GM21526 (cell line): ENCODE results near the gene SLC12A5.

Experiments
- ATAC-seq: cut with Tn5 transposase; IDR thresholded peaks from one replicate; pipeline ENCODE4 v1.9.1; 2021; ENCODE audit warnings: moderate library complexity; ENCODE audit not compliant: unreplicated experiment, low FRiP score

The SLC12A5 gene

GRCh38 chr20:46006022-46006705 lies 22.9 kb upstream of the SLC12A5 start:
- ATAC-seq: no peak

DNA sequence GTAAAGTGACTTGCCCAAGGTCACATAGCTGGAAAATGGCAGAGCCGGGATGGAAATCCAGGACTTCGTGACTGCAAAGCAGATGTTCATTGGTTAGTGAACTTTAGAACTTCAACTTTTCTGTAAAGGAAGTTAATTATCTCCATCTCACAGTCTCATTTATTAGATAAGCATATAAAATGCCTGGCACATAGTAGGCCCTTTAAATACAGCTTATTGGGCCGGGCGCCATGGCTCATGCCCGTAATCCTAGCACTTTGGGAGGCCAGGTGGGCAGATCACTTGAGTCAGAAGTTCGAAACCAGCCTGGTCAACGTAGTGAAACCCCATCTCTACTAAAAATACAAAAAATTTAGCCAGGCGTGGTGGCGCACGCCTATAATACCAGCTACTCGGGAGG lies 22.1 kb upstream of the SLC12A5 start:
- no peak for ATAC-seq

- ATAC-seq: no peak
Measured at GRCh38 chr20:46007671-46008070, 21.3 kb upstream of the SLC12A5 start.

GRCh38 chr20:46009816-46010215 lies 19.2 kb upstream of the SLC12A5 start:
- no peak for ATAC-seq

- no peak for ATAC-seq
Measured at GRCh38 chr20:46010491-46011391, 18.3 kb upstream of the SLC12A5 start.

- ATAC-seq: no peak
Measured at GRCh38 chr20:46011631-46012482, 17.2 kb upstream of the SLC12A5 start.

GRCh38 chr20:46012921-46013320 lies 16.1 kb upstream of the SLC12A5 start:
- ATAC-seq: no peak

DNA sequence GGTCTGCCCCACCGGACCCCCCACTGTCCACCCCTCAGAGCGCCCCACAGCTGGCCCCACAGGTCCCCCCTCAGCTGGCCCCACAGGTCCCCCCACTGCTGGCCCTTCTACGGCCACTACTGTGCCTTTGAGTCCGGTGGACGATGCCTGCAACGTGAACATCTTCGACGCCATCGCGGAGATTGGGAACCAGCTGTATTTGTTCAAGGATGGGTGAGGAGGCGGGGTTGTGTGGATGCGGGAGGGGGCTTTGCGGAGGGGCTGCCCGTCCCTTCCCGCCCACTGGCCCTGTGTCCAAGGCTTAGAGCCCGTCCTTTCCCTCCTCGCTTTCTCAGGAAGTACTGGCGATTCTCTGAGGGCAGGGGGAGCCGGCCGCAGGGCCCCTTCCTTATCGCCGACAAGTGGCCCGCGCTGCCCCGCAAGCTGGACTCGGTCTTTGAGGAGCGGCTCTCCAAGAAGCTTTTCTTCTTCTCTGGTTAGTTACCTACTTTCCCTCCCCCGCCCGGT lies 15.6 kb upstream of the SLC12A5 start:
- ATAC-seq: no peak

DNA sequence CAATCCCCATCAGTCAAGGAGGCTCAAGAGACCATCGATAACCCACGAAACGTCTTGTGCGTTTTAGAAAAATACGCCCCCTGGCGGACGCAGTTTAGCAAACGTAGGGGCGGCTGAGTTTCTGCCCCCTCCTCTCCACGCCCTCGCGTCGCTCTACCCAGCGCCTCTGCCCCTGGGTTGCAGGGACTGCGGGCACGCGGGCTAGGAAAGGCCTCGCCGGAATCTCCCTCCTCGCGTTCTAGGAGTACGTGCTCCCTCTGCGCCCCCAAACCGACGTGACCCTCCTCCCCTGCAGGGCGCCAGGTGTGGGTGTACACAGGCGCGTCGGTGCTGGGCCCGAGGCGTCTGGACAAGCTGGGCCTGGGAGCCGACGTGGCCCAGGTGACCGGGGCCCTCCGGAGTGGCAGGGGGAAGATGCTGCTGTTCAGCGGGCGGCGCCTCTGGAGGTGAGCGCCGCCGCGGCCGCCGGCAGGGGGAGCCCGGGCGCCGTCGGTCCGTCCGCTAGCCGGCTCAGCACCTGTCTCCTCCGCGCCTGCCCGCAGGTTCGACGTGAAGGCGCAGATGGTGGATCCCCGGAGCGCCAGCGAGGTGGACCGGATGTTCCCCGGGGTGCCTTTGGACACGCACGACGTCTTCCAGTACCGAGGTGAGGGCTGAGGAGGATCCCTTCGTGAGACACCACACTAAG lies 15.0 kb upstream of the SLC12A5 start:
- no peak for ATAC-seq

- no peak for ATAC-seq
Measured at GRCh38 chr20:46014517-46015396, 14.3 kb upstream of the SLC12A5 start.

DNA sequence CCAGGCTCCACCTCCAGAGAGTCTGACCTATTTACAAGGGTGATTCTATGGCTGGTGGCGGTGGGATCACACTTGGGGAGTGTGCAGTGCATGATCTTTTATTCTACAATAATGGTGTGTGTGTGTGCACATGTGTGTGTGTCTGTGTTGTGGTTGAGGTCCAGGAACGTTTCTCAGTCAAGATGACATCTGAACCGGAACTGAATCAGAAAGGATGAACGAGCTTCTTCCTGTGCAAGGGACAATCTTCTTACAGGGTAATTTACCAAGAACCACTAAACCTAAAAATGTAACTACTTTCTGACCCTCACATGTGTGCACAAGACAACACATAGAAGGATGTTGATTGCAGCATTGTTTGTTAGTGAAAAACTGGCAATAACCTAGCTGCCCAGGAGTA lies 11.7 kb upstream of the SLC12A5 start:
- ATAC-seq: no peak

DNA sequence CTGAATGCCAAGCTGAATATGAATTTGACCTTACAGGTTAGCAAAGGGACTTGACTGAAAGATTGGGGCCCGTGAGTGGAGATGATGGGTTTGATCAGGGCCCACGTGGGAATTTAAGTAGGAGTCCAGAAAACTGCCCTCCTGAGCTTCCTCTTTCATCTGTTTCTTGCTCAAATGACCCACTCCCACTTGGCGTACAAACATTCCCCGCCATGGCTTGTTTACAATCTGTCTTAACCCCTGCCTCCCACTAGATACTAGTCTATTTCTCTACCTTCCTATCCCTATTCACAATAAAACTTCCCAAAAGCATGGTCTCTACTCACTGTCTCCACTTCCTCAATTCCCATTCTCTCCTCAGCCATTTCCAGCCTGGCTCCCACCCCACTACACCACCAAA lies 10.9 kb upstream of the SLC12A5 start:
- ATAC-seq: no peak

DNA sequence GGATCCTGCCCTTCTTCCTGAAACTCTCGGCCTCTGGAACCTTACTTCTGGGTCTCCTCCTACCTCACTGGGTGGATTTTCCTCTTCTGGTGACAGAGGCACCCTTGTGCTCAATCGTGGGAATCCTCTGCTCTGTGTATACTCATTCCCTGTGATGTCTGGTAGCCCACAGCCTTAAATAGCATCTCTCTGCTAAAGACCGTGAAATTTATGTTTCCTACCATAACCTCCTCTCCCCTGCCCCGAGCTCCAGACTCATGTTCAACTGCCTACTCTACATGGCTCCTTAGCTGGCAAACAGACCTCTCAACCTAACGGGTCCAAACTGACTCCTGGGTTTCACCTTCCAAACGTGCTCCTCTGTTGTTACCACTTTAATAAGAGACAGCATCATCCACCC lies 10.4 kb upstream of the SLC12A5 start:
- no peak for ATAC-seq

GRCh38 chr20:46020555-46020954 lies 8.5 kb upstream of the SLC12A5 start:
- no peak for ATAC-seq

- no peak for ATAC-seq
Measured at GRCh38 chr20:46021361-46022359, 7.4 kb upstream of the SLC12A5 start.

DNA sequence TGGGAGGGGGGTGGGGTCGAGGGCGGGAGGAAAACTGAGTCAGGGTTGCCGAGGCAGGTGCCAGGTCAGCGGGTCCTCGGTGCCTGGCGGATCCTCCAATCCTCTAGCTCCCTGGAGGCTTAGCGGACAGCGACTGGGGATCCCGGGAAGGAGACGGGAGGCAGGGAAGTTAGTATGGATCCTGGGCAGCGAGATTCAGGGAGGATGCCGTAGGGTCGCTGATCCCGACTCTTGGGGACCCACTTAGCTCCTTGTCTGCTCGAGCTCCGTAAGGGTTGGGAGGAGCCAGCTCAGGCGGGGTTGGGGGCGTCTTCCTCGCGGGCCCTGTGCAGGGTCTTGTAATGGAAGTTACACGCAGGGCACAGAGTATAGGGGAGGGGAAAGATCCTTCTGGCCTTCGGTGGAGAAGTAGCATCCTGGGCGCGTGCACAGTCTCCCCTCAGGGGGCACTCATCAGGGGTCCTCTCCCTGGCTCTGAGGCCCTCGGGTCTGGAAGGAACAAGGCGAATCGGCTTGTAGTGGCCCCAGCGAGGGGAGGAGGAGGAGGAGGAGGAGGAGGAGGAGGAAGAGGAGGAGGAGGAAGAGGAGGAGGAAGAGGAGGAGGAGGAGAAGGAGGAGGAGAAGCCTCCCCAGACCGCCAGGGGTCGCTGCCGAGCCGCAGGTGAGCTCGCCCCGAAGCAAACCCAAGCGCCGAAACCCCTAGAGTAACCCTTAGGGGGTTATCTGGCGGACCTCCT lies 6.4 kb upstream of the SLC12A5 start:
- ATAC-seq: no peak

DNA sequence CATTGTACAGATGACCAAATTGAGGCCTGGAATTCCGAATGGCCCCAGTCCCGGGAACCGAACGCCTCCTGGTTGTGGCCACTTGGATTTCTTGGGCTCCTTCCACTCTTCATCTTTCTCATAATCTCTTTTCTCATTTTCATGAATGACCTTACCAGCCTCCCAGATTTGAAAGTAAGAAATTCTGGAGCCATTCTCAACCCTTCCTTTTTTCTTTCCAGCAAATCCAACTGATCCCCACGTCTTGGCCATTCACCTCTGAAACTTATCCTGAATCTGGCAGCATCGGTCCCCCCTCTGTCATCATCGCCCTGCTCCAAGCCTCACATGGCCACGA lies 5.9 kb upstream of the SLC12A5 start:
- ATAC-seq: no peak

DNA sequence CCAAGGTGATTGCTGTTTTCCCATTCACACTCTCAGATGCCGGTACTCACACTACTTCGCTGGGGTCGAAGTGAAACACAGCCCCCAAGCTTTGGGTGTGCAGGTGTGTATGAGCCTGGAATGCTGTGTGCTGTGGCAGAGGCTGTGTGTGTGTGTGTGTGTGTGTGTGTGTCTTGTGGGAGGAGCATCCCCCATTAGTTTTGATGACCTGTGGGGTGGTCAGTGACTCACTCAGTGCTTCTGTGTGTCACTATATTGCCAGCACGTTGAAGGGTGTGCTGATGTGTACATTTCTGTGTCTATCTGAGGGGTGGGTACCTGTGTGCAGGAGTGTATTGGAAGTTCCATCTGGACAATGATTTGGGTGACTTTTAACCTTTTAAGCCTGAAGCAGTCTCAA lies 5.0 kb upstream of the SLC12A5 start:
- ATAC-seq: no peak
